A549 (cell line): ENCODE results near the gene FZD7.

Experiments used
- CEBPB ChIP-seq, 2 experiments: fragments of >200 bp in 1 of 2; sonication (Bioruptor Twin) in 1 of 2; formaldehyde crosslinking in 1 of 2; IDR thresholded peaks; 2 replicates each; pipeline ENCODE4 v1.6.1; 2012 to 2016
- JUN ChIP-seq, 2 experiments: fragments of >200 bp; sonication (Bioruptor Twin); formaldehyde crosslinking; IDR thresholded peaks; 2 replicates in 1 of 2; 3 replicates in 1 of 2; pipeline ENCODE4 v1.6.1; 2016 to 2017
- KDM1A ChIP-seq: fragments of 200-600 bp; sonication (generic); IDR thresholded peaks from 2 replicates; pipeline ENCODE4 v1.6.1; 2016; ENCODE audit warnings: low read depth, mild to moderate bottlenecking
- MAFK ChIP-seq: fragments of 450-650 bp; IDR thresholded peaks from 2 replicates; pipeline ENCODE4 v1.6.1; 2014; ENCODE audit not compliant: partially characterized antibody
- NPAS2 ChIP-seq: fragments of 250-450 bp; sonication (Bioruptor Pico); IDR thresholded peaks from 2 replicates; pipeline ENCODE4 v1.8.0; 2022; ENCODE audit warnings: mild to moderate bottlenecking, moderate library complexity, borderline replicate concordance
- PBX3 ChIP-seq: IDR thresholded peaks from 2 replicates; pipeline ENCODE4 v1.6.1; 2012
- PHF8 ChIP-seq: fragments of 200-600 bp; sonication (generic); IDR thresholded peaks from 2 replicates; pipeline ENCODE4 v1.6.1; 2016; ENCODE audit warnings: low read depth, mild to moderate bottlenecking, antibody characterized with exemption, moderate library complexity, borderline replicate concordance
- TP53 ChIP-seq: fragments of 250-450 bp; sonication (Bioruptor Pico); IDR thresholded peaks from 2 replicates; pipeline ENCODE4 v1.5.0; 2021; ENCODE audit warnings: mild to moderate bottlenecking, moderate library complexity
- TF ChIP-seq, protein P1 (sequence below): fragments of >200 bp; sonication (Bioruptor Twin); formaldehyde crosslinking; IDR thresholded peaks from 3 replicates; pipeline ENCODE4 v1.5.1; 2016

- TF ChIP-seq PBX3 (no peak), KDM1A (no peak), CEBPB (IDR thresholded peaks at IDR 0.05) (no peak), MAFK (no peak), PHF8 (no peak), JUN (IDR thresholded peaks at IDR 0.05) (no peak), NPAS2 (CRISPR knock-in tag) (no peak), TP53 (no peak)
- TF ChIP-seq, protein P1, sequence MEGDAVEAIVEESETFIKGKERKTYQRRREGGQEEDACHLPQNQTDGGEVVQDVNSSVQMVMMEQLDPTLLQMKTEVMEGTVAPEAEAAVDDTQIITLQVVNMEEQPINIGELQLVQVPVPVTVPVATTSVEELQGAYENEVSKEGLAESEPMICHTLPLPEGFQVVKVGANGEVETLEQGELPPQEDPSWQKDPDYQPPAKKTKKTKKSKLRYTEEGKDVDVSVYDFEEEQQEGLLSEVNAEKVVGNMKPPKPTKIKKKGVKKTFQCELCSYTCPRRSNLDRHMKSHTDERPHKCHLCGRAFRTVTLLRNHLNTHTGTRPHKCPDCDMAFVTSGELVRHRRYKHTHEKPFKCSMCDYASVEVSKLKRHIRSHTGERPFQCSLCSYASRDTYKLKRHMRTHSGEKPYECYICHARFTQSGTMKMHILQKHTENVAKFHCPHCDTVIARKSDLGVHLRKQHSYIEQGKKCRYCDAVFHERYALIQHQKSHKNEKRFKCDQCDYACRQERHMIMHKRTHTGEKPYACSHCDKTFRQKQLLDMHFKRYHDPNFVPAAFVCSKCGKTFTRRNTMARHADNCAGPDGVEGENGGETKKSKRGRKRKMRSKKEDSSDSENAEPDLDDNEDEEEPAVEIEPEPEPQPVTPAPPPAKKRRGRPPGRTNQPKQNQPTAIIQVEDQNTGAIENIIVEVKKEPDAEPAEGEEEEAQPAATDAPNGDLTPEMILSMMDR = no peak
Measured at GRCh38 chr2:201984333-201984732, 49.3 kb upstream of the FZD7 start.
